Vagina (tissue), 2 donors: ENCODE data around the gene CARD14. TPM values are rescaled to one million over a fixed set of nuclear protein-coding genes. Genes with fewer than 3 reads are reported as not detected.

Source experiments
- DNase-seq, 2 donors: peaks; one replicate each; pipeline ENCODE4 v3.0.0-alpha.2; 2017; ENCODE audit errors: extremely low spot score in 2 of 2
- H3K27ac ChIP-seq: fragments of 200-600 bp; sonication (generic); one replicate; pipeline ENCODE4 v1.5.1; 2019
- H3K27me3 ChIP-seq: fragments of 200-600 bp; sonication (generic); one replicate; pipeline ENCODE4 v1.5.1; 2019
- H3K36me3 ChIP-seq, 2 donors: fragments of 200-600 bp; sonication (generic); one replicate each; pipeline ENCODE4 v1.5.1; 2017 to 2019
- H3K4me1 ChIP-seq: fragments of 200-600 bp; sonication (generic); one replicate; pipeline ENCODE4 v1.5.1; 2019
- H3K4me3 ChIP-seq, 2 donors: fragments of 200-600 bp; sonication (generic); 1 replicate in 1 of 2; 2 replicates in 1 of 2; pipeline ENCODE4 v1.5.1; 2016 to 2019
- H3K9me3 ChIP-seq: fragments of 200-600 bp; sonication (generic); one replicate; pipeline ENCODE4 v1.5.1; 2019
- POLR2A ChIP-seq, 2 donors: fragments of 450-650 bp; IDR thresholded peaks; one replicate each; pipeline ENCODE4 v1.6.1; 2017; ENCODE audit warnings: antibody characterized with exemption in 2 of 2, mild to moderate bottlenecking in 2 of 2, moderate library complexity in 2 of 2
- POLR2AphosphoS5 ChIP-seq, 2 donors: sonication (generic); formaldehyde crosslinking; IDR thresholded peaks; one replicate each; pipeline ENCODE4 v1.9.0; 2017; ENCODE audit warnings: antibody characterized with exemption in 2 of 2, mild to moderate bottlenecking in 2 of 2, low read depth in 1 of 2; ENCODE audit not compliant: insufficient read depth in 1 of 2
- intact Hi-C: fragments of 100-400 bp; cut with DNase I; formaldehyde crosslinking; loops from one replicate; pipeline ENCODE4 v1.15.1; 2023
- total RNA-seq: library from RNA; depleted of rRNA; stranded (reverse); fragments of >200 nt; gene quantifications from one replicate; pipeline ENCODE4 v1.2.3, GENCODE V29; 2016
- TF ChIP-seq, protein P1 (sequence below), 3 experiments: fragments of 450-650 bp in 2 of 3; fragments of 200-600 bp in 1 of 3; sonication (generic) in 1 of 3; IDR thresholded peaks; one replicate each; pipeline ENCODE4 v1.5.1; 2017 to 2019; ENCODE audit warnings: antibody characterized with exemption in 3 of 3, mild to moderate bottlenecking in 2 of 3, moderate library complexity in 2 of 3

The CARD14 gene
- total RNA-seq, 1 donor from 2014 or later, result 30.0 TPM

DNA sequence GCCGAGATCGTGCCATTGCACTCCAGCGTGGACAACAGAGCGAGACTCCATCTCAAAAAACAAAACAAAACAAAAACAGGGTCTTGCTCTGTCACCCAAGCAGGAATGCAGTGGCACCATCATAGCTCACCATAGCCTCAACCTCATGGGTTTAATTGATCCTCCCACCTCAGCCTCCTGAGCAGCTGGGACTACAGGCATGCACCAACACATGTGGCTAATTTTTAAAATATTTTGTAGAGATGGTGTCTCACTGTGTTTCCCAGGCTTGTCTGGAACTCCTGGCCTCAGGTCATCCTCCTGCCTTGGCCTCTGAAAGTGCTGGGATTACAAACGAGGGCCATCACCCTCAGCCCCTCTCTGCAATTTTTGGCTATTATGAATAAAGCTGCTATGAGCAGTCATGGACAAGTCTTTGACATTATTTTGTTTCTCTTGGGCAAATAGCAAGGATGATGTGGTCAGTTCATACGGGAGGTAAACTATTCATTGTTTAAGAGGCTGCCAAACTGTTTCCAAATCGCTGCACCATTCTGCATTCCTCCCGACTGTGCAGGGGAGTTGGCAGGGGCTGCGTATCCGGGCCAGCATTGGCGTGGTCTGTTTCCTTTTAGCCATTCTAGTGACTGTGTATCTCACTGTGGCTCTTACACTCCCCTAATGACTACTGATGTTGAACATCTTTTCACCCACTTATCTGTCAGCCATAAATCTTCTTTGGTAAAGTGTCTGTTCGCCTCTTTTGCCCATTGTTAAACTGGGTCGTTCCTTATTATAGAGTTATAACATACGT, 44.0 kb upstream of the CARD14 start:
- no peaks in the 10 kb centered on the region for H3K4me1 ChIP-seq
- intact Hi-C loops, result no loop called here
- no peak for DNase-seq

DNA sequence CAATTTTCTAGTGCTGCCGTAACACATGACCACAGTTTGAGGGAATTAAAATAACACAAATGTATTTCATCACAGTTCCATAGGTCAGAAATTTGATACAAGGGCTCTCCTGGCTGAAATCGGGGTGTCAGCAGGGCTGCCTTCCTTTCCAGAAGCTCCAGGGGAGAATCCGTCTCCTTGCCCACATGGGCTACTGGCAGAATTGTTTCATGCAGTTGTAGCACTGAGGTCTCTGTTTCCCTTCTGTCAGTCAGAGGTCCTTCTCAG, 43.4 kb upstream of the CARD14 start:
- no peak for TF ChIP-seq POLR2A (IDR thresholded peaks at IDR 0.05)
- TF ChIP-seq, protein P1, sequence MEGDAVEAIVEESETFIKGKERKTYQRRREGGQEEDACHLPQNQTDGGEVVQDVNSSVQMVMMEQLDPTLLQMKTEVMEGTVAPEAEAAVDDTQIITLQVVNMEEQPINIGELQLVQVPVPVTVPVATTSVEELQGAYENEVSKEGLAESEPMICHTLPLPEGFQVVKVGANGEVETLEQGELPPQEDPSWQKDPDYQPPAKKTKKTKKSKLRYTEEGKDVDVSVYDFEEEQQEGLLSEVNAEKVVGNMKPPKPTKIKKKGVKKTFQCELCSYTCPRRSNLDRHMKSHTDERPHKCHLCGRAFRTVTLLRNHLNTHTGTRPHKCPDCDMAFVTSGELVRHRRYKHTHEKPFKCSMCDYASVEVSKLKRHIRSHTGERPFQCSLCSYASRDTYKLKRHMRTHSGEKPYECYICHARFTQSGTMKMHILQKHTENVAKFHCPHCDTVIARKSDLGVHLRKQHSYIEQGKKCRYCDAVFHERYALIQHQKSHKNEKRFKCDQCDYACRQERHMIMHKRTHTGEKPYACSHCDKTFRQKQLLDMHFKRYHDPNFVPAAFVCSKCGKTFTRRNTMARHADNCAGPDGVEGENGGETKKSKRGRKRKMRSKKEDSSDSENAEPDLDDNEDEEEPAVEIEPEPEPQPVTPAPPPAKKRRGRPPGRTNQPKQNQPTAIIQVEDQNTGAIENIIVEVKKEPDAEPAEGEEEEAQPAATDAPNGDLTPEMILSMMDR (IDR thresholded peaks at IDR 0.05), result no peak
- Histone ChIP-seq H3K4me3 (no peak overlapping the region), H3K27ac (no peak overlapping the region), H3K9me3 (no peaks in the 10 kb centered on the region), H3K27me3 (no peaks in the 10 kb centered on the region), H3K4me1 (no peaks in the 10 kb centered on the region), H3K36me3 (no peaks in the 10 kb centered on the region)
- no peak for DNase-seq
- intact Hi-C loops, result no loop called here

More for the DNA sequence above, 44.0 kb upstream of the CARD14 start:
- Histone ChIP-seq H3K27ac (no peak overlapping the region), H3K4me3 (no peak overlapping the region), H3K27me3 (no peaks in the 10 kb centered on the region), H3K9me3 (no peaks in the 10 kb centered on the region), H3K36me3 (no peaks in the 10 kb centered on the region)
- TF ChIP-seq, protein P1 (IDR thresholded peaks at IDR 0.05), result no peak
- TF ChIP-seq POLR2A (IDR thresholded peaks at IDR 0.05) (no peak), POLR2AphosphoS5 (IDR thresholded peaks at IDR 0.05; ENCODE audit: insufficient read depth in 1 of 2, low read depth in 1 of 2) (no peak)

DNA sequence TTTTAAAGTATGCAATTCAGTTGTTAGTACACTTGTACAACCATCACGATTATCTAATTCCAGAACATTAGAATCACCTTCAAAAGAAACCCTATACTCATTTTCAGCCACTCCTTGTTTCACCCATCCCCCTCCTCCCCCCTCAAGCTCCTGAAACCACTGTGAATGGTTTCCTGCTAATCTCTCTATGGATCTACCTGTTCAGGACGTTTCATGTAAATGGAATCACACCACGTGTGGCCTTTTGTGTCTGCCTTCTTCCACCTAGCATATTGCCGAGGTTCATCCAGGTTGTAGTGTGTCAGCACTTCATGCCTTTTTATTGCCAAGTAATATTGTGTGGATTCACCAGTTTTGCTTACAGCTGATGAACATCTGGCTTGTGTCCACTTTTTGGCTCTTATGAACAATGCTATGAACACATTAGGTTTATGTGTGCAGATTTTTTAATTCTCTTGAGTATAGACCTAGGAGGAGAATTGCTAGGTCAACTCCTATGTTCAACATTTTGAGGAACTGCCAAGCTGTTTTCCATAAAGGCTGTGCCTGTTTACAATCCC, 40.7 kb upstream of the CARD14 start:
- TF ChIP-seq POLR2AphosphoS5 (IDR thresholded peaks at IDR 0.05; ENCODE audit: insufficient read depth in 1 of 2, low read depth in 1 of 2) (no peak), POLR2A (IDR thresholded peaks at IDR 0.05) (no peak)
- TF ChIP-seq, protein P1 (IDR thresholded peaks at IDR 0.05), result no peak
- no peaks in the 10 kb centered on the region for H3K9me3 ChIP-seq
- H3K27me3 ChIP-seq, result no peaks in the 10 kb centered on the region
- H3K4me3 ChIP-seq, result no peak overlapping the region
- peaks cover 0 to 11% of the 10 kb centered on the region in 2 donors for H3K36me3 ChIP-seq
- no peak for DNase-seq
- intact Hi-C loops, result no loop called here
- no peak overlapping the region for H3K27ac ChIP-seq
- H3K4me1 ChIP-seq, result no peaks in the 10 kb centered on the region

DNA sequence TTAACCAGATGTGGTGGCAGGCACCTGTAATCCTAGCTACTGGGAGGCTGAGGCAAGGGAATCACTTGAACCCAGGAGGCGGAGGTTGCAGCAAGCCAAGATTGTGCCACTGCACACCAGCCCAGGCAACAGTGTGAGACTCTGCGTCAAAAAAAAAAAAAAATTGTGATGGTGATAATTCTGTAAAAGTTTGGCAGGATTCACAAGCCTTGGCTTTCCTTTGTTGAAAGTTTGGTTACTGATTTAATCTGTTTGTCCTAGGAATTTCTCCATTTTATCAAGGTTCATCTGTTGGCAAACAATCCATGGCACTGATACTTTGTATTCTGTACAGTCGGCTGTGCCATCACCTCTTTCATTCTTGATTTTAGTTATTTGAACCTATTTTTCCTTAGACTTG, 38.8 kb upstream of the CARD14 start:
- Histone ChIP-seq H3K4me1 (no peaks in the 10 kb centered on the region), H3K27ac (no peak overlapping the region), H3K4me3 (no peak overlapping the region), H3K27me3 (no peaks in the 10 kb centered on the region), H3K9me3 (no peaks in the 10 kb centered on the region), H3K36me3 (peaks cover 0 to 30% of the 10 kb centered on the region in 2 donors)
- DNase-seq, result no peak
- intact Hi-C loops, result no loop called here
- TF ChIP-seq POLR2A (IDR thresholded peaks at IDR 0.05), result no peak
- no peak for TF ChIP-seq POLR2AphosphoS5 (IDR thresholded peaks at IDR 0.05; ENCODE audit: insufficient read depth in 1 of 2, low read depth in 1 of 2)
- TF ChIP-seq, protein P1 (IDR thresholded peaks at IDR 0.05), result no peak

DNA sequence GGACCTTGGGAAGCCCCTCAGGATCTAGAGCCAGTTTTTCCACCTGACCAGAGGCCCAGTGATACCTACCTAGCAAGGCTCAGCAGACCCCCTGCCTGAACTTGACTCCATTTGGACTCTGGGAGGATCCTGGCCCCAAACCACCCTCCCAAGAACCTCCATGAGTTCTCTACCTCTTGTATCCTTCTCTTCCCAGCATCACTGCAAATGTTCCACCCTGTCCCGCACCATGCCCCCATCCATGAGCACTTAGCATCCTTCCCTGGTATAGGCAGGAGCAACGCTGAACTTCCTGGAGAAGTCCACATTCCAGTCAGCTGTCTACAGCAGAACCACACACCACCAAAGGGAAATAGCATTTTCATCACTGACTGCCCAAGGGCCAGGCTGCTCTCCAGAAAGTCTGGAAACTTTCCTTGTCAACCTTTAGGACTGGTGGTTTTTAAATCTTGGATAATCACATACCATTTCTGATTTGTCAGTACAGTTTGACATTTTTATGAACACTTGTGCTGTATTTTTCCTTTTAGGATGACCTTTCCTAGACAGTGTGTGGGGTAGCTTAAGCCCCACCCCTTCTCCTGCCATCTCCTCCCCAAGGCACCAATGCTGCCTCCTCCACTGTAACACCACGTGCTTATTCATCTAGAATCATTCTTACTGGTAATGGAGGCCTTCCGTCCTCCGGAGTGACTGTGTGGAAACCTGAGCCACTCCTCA, 36.8 kb upstream of the CARD14 start:
- H3K36me3 ChIP-seq, result peaks cover 0 to 51% of the 10 kb centered on the region in 2 donors
- no peak for DNase-seq
- no peak overlapping the region for H3K27ac ChIP-seq
- no peaks in the 10 kb centered on the region for H3K9me3 ChIP-seq
- TF ChIP-seq POLR2A (IDR thresholded peaks at IDR 0.05) (no peak), POLR2AphosphoS5 (IDR thresholded peaks at IDR 0.05; ENCODE audit: insufficient read depth in 1 of 2, low read depth in 1 of 2) (no peak)
- TF ChIP-seq, protein P1 (IDR thresholded peaks at IDR 0.05), result no peak
- intact Hi-C loops, result no loop called here
- H3K4me1 ChIP-seq, result no peaks in the 10 kb centered on the region
- H3K27me3 ChIP-seq, result no peaks in the 10 kb centered on the region
- H3K4me3 ChIP-seq, result no peak overlapping the region
